ENCODE results near the gene IRF3. TPM values are rescaled to one million over a fixed set of nuclear protein-coding genes. Genes with fewer than 3 reads are reported as not detected.
"Not testable (repeated sequence)": the region's sequence is repeated elsewhere in the genome, so short reads cannot be mapped to it uniquely, and the experiment has no call there.

The IRF3 gene
- total RNA-seq, 1 experiment from 2014 or later: 133 TPM

GRCh38 chr19:49646586-49646985 is 19.1 kb downstream of the IRF3 start:
- no peak for DNase-seq (ENCODE audit: low spot score)

GRCh38 chr19:49645995-49646394 is 19.7 kb downstream of the IRF3 start:
- DNase-seq (ENCODE audit: low spot score): no peak

GRCh38 chr19:49645592-49645991 is 20.1 kb downstream of the IRF3 start:
- DNase-seq (ENCODE audit: low spot score): no peak

- DNase-seq (ENCODE audit: low spot score): no peak
Observed at GRCh38 chr19:49643466-49643865, 22.2 kb downstream of the IRF3 start.

- no peak for DNase-seq (ENCODE audit: low spot score)
Observed at GRCh38 chr19:49642492-49643035, 23.1 kb downstream of the IRF3 start.

GRCh38 chr19:49641688-49642491 is 23.8 kb downstream of the IRF3 start, which contains the start of gene SCAF1:
SCAF1 (plus strand) TSS chr19:49642209; CDS start chr19:49645027, 2,818 bp downstream.
- peak; percentile 99 for DNase-seq (ENCODE audit: low spot score)

GRCh38 chr19:49640113-49640898 is 25.4 kb downstream of the IRF3 start, which contains the start of gene RRAS:
RRAS (minus strand) TSS chr19:49640143; CDS start chr19:49640098, 45 bp downstream.
- DNase-seq (ENCODE audit: low spot score): peak; percentile 100

- DNase-seq (ENCODE audit: low spot score): no peak
Observed at GRCh38 chr19:49639401-49640112, 26.1 kb downstream of the IRF3 start.

GRCh38 chr19:49637821-49638738 is 27.6 kb downstream of the IRF3 start:
- peak; percentile 75 for DNase-seq (ENCODE audit: low spot score)

- no peak for DNase-seq (ENCODE audit: low spot score)
Observed at GRCh38 chr19:49636233-49636932, 29.3 kb downstream of the IRF3 start.

- DNase-seq (ENCODE audit: low spot score): no peak
Observed at GRCh38 chr19:49635530-49636232, 30.0 kb downstream of the IRF3 start.

GRCh38 chr19:49633273-49633672 is 32.4 kb downstream of the IRF3 start:
- DNase-seq (ENCODE audit: low spot score): not testable (repeated sequence)

GRCh38 chr19:49632576-49632975 is 33.1 kb downstream of the IRF3 start:
- DNase-seq (ENCODE audit: low spot score): no peak

- no peak for DNase-seq (ENCODE audit: low spot score)
Observed at GRCh38 chr19:49631610-49632192, 34.0 kb downstream of the IRF3 start.

- no peak for DNase-seq (ENCODE audit: low spot score)
Observed at GRCh38 chr19:49631014-49631588, 34.6 kb downstream of the IRF3 start.

GRCh38 chr19:49629659-49630058 is 36.0 kb downstream of the IRF3 start:
- DNase-seq (ENCODE audit: low spot score): no peak

GRCh38 chr19:49626226-49626625 is 39.4 kb downstream of the IRF3 start:
- DNase-seq (ENCODE audit: low spot score): no peak
